GM19397 (cell line): ENCODE measurements around the gene ZNF561.
"Not testable (repeated sequence)": the region's sequence is repeated elsewhere in the genome, so short reads cannot be mapped to it uniquely, and the experiment has no call there.

Experiments
- ATAC-seq: cut with Tn5 transposase; IDR thresholded peaks from one replicate; pipeline ENCODE4 v1.9.1; 2021; ENCODE audit warnings: mild to moderate bottlenecking, moderate library complexity; ENCODE audit not compliant: unreplicated experiment

Gene ZNF561

DNA sequence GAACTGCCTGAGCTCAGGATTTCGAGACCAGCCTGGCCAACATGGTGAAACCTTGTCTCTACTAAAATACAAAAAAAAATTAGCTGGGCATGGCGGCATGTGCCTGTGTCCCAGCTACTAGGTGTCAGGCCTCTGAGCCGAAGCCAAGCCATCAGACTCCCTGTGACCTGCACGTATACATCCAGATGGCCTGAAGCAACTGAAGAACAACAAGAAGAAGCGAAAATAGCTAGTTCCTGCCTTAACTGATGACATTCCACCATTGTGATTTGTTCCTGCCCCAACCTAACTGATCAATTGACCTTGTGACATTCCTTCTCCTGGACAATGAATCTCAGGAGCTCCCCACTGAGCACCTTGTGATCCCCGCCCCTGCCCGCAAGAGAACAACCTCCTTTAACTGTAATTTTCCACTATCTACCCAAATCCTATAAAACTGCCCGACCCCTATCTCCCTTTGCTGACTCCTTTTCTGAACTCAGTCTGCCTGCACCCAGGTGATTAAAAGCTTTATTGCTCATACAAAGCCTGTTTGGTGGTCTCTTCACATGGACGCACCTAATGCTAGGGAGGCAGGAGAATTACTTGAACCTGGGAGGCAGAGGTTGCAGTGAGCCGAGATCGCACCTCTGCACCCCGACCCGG lies 38.8 kb downstream of the ZNF561 start:
- not testable (repeated sequence) for ATAC-seq

DNA sequence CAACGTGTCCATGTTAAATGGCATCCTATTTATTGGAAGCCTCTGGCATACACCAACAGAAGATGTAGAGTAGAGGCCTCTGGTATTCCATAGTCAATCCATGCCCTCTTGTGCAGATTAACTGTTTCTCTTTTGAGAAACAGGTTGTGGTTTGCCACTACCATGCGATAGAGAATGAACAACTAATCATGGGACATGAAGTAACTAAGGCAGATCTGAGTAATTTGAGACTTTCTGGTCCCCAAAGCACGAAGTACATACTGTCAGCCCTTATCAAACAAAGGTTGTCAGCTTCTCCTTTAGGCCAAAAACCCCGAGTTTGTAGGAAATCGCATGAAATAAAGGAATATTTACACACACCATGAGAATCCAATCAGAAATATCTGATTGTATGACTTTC lies 40.3 kb downstream of the ZNF561 start:
- no peak for ATAC-seq

DNA sequence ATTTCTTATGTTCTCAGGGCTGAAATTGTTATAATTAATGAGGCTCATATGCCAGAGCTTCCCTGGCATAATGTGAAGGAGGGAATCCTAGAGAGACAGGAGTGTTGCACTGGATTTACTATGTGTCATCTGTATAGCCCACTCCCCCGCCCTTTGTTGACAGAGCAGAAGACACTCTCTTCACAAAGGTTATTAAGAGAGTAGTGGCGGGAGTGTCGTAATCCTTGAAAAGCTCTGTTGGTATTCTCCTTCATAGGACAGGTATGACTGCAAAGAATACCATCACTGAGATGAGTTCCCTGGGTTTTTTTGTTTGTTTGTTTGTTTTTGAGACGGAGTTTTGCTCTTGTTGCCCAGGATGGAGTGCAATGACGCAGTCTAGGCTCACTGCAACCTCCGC lies 50.8 kb downstream of the ZNF561 start:
- no peak for ATAC-seq

DNA sequence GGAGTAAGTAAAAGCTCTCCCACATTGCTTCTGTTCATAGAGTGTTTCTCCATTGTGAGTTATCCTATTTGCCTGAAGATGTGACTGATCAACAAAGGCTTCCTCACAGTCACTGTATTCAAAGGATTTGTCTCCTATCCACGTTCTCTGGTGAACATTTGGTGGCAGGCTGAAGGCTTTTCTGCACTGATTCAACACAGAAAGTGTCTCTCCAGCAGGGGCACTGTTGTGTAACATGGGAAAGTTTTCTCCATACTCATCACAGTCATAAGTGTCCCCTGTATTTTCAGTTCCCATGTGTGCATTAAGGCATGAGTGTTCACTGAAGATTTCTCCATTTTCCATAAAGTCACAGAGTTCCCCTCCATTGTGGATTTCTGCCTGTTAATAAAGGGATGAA lies 54.3 kb downstream of the ZNF561 start:
- no peak for ATAC-seq

DNA sequence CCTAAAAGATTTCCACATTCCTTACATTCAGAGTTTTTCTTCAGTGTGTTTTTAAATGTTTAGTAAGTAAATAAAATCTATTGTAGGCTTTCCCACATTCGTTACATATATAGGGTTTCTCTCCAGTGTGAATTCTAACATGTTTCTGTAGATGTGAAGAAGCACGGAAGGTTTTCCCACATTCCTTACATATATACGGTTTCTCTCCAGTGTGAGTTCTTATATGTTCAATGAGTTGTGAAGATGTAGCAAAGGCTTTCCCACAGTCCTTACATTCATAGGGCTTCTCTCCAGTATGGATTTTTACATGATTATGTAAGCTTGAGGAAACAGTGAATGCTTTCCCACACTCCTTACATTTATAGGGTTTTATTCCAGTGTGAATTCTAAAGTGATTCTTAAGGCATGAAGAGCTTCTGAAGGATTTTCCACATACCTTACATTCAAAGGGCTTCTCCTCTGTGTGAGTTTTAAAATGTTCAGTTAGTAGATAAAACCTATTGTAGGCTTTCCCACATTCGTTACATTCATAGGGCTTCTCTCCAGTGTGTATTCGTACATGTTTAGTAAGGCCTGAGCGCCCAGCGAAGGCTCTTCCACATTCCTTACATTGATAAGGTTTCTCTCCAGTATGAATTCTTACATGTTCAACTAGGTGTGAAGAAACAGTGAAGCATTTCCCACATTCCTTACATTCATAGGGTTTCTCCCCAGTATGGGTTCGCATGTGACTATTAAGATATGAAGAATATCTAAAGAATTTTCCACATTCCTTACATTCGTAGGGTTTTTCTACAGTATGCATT lies 54.9 kb downstream of the ZNF561 start:
- ATAC-seq: no peak
